OCI-LY7 (cell line): Measurements from ENCODE around the gene SRCAP. TPM values are rescaled to one million over a fixed set of nuclear protein-coding genes. Genes with fewer than 3 reads are reported as not detected.

ENCODE experiments used
- BruUV-seq: library from RNA; stranded (reverse); fragments of 400-500 nt; replicated peaks from 2 replicates; lab custom pipeline; 2021; lab: Mats Ljungman, UMichigan
- CTCF ChIA-PET: fragments of 300-600 bp; sonication (Branson Sonifier 250); formaldehyde crosslinking; loops from one replicate; lab custom pipeline; 2022; ENCODE audit warnings: antibody characterized with exemption; ENCODE audit not compliant: unreplicated experiment; lab: Charles Lee
- POLR2A ChIA-PET: fragments of 300-600 bp; sonication (Branson Sonifier 250); formaldehyde crosslinking; loops from one replicate; lab custom pipeline; 2022; ENCODE audit warnings: antibody characterized with exemption; lab: Charles Lee
- DNase-seq: peaks from one replicate; pipeline ENCODE4 v3.0.0-alpha.2; 2015; ENCODE audit warnings: low spot score
- H2AFZ ChIP-seq: fragments of 200-600 bp; sonication (generic), shearing (Covaris generic); 2 replicates; pipeline ENCODE4 v1.6.1; 2014; ENCODE audit warnings: mild to moderate bottlenecking, antibody characterized with exemption, low read length, moderate library complexity
- H3K27ac ChIP-seq: fragments of 200-600 bp; sonication (generic); 2 replicates; pipeline ENCODE4 v1.5.1; 2014; ENCODE audit warnings: mixed run types, low read depth, mild to moderate bottlenecking, moderate library complexity, low read length, inconsistent platforms; ENCODE audit not compliant: poor library complexity, severe bottlenecking
- H3K36me3 ChIP-seq: fragments of 200-600 bp; sonication (generic); 2 replicates; pipeline ENCODE4 v1.6.1; 2014; ENCODE audit warnings: mild to moderate bottlenecking, antibody characterized with exemption, low read length, moderate library complexity, mixed read lengths; ENCODE audit not compliant: insufficient read depth
- H3K4me1 ChIP-seq: fragments of 200-600 bp; sonication (generic); 2 replicates; pipeline ENCODE4 v1.5.1; 2014; ENCODE audit warnings: mild to moderate bottlenecking, low read length; ENCODE audit not compliant: insufficient read depth, poor library complexity, severe bottlenecking
- H3K4me2 ChIP-seq: fragments of 200-600 bp; sonication (generic); 2 replicates; pipeline ENCODE4 v1.6.1; 2014; ENCODE audit warnings: mild to moderate bottlenecking, low read length
- H3K4me3 ChIP-seq: fragments of 200-600 bp; sonication (generic); 2 replicates; pipeline ENCODE4 v1.5.1; 2014; ENCODE audit warnings: mild to moderate bottlenecking, low read depth, low read length; ENCODE audit not compliant: poor library complexity, severe bottlenecking
- H3K79me2 ChIP-seq: fragments of 200-600 bp; sonication (generic); 2 replicates; pipeline ENCODE4 v1.6.1; 2016; ENCODE audit warnings: low read depth, mild to moderate bottlenecking, low read length, moderate library complexity, mixed read lengths; ENCODE audit not compliant: insufficient read depth
- H3K9me2 ChIP-seq: fragments of 200-600 bp; sonication (generic); 2 replicates; pipeline ENCODE4 v1.6.1; 2016; ENCODE audit warnings: mild to moderate bottlenecking, low read length, mixed read lengths; ENCODE audit not compliant: insufficient read depth
- H3K9me3 ChIP-seq: fragments of 200-600 bp; sonication (generic); 2 replicates; pipeline ENCODE4 v1.6.1; 2014; ENCODE audit warnings: mild to moderate bottlenecking, mixed run types, low read length, mixed read lengths
- H4K20me1 ChIP-seq: fragments of 200-600 bp; sonication (generic); 2 replicates; pipeline ENCODE4 v1.6.1; 2014; ENCODE audit warnings: mild to moderate bottlenecking, antibody characterized with exemption, low read length, moderate library complexity, mixed read lengths; ENCODE audit not compliant: insufficient read depth
- EZH2phosphoT487 ChIP-seq: fragments of 200-600 bp; sonication (generic); IDR thresholded peaks from 2 replicates; pipeline ENCODE4 v1.6.1; 2018; ENCODE audit warnings: low read depth, borderline replicate concordance, mild to moderate bottlenecking, mixed run types, antibody characterized with exemption, low read length, moderate library complexity, mixed read lengths
- intact Hi-C: fragments of 100-400 bp; cut with micrococcal nuclease; formaldehyde crosslinking; loops from one replicate; pipeline ENCODE4 v1.10.0; 2022; ENCODE audit not compliant: unreplicated experiment
- total RNA-seq, 2 experiments: library from RNA; depleted of rRNA in 1 of 2; stranded (reverse); fragments of >200 nt in 1 of 2; shearing (Covaris generic) in 1 of 2; gene quantifications; 2 replicates each; pipeline ENCODE4 v1.2.3, GENCODE V29; 2014 to 2022
- TF ChIP-seq, protein P1 (sequence below): fragments of 200-600 bp; sonication (generic); conservative IDR thresholded peaks from 2 replicates; pipeline ENCODE4 v1.5.1; 2014; ENCODE audit warnings: mild to moderate bottlenecking, antibody characterized with exemption, low read length, moderate library complexity, mixed read lengths

SRCAP gene
- total RNA-seq, 2 experiments from 2014 or later: 41.8 to 93.7 TPM

DNA sequence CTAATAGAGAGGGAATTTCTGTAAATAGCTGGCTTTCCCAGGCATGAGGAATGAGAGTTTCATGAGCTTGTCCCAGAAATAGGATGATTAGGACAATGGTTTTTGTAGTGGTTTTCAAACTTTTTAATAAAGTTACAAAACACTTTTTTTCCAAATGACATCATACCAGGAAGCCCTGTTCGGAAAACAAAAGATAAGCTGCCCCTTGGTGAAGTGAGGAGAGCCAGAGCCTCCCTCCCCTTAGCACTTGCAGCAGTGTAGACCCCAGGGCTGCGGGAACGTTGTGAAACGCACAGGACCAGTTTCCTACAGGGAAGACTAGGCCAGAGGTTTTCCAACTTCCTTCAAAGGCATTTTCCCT, 33.2 kb upstream of the SRCAP start:
- H4K20me1 ChIP-seq: no peaks in the 10 kb centered on the region
- H3K9me2 ChIP-seq: no peaks in the 10 kb centered on the region
- H3K4me2 ChIP-seq: no peak overlapping the region
- H3K9me3 ChIP-seq: no peaks in the 10 kb centered on the region
- H3K27ac ChIP-seq: no peak overlapping the region
- H3K36me3 ChIP-seq: peaks cover 94% of the 10 kb centered on the region
- no peak overlapping the region for H3K4me3 ChIP-seq
- H3K4me1 ChIP-seq: peaks cover 10% of the 10 kb centered on the region
- no peak for TF ChIP-seq EZH2phosphoT487
- TF ChIP-seq, protein P1, sequence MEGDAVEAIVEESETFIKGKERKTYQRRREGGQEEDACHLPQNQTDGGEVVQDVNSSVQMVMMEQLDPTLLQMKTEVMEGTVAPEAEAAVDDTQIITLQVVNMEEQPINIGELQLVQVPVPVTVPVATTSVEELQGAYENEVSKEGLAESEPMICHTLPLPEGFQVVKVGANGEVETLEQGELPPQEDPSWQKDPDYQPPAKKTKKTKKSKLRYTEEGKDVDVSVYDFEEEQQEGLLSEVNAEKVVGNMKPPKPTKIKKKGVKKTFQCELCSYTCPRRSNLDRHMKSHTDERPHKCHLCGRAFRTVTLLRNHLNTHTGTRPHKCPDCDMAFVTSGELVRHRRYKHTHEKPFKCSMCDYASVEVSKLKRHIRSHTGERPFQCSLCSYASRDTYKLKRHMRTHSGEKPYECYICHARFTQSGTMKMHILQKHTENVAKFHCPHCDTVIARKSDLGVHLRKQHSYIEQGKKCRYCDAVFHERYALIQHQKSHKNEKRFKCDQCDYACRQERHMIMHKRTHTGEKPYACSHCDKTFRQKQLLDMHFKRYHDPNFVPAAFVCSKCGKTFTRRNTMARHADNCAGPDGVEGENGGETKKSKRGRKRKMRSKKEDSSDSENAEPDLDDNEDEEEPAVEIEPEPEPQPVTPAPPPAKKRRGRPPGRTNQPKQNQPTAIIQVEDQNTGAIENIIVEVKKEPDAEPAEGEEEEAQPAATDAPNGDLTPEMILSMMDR: no peak
- ChIA-PET POLR2A (no interaction called here), CTCF (no interaction called here)
- peaks cover 14% of the 10 kb centered on the region; the same call in 1 of the 2 replicates for H3K79me2 ChIP-seq
- DNase-seq: no peak
- intact Hi-C loops: no loop called here
- no peak overlapping the region for H2AFZ ChIP-seq
- no TSS peak for BruUV-seq

DNA sequence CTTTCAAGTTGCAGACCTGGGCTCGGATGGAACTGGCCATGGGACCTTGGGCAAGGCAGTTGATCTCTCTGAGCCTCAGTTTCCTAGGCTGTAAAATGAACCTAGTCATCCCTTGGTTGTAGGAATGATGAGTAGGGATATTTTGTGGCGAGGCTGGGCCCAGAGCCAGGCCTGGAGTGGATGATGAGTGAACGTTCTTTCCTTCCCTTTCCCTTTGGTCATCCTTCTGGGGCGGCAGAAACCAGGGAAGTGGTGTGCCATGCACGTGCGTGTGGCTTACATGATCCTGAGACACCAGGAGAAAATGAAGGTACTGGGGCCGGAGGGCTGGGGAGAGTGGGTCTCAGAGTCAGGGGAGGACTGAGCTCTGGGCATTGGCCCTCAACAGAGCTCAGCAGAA, 32.3 kb upstream of the SRCAP start:
- H3K9me2 ChIP-seq: no peaks in the 10 kb centered on the region
- peaks cover 1% of the 10 kb centered on the region for H3K4me1 ChIP-seq
- peaks cover 5% of the 10 kb centered on the region; the same call in 1 of the 2 replicates for H3K79me2 ChIP-seq
- no peak for TF ChIP-seq EZH2phosphoT487
- TF ChIP-seq, protein P1: no peak
- no peak overlapping the region for H3K27ac ChIP-seq
- no peak overlapping the region for H2AFZ ChIP-seq
- no peak for DNase-seq
- peaks cover 89% of the 10 kb centered on the region for H3K36me3 ChIP-seq
- CTCF ChIA-PET: interaction anchor here (0.6 kb wide), 1 partner anchor 36 kb away, joined by 3 read pairs; no protein-coding TSS in a partner anchor
- no peaks in the 10 kb centered on the region for H3K9me3 ChIP-seq
- H3K4me3 ChIP-seq: no peak overlapping the region
- H3K4me2 ChIP-seq: no peak overlapping the region
- no peaks in the 10 kb centered on the region for H4K20me1 ChIP-seq
- POLR2A ChIA-PET: interaction anchor here (0.6 kb wide), 1 partner anchor 23 kb away, joined by 4 read pairs; no protein-coding TSS in a partner anchor
- BruUV-seq: no TSS peak
- intact Hi-C loops: no loop called here

DNA sequence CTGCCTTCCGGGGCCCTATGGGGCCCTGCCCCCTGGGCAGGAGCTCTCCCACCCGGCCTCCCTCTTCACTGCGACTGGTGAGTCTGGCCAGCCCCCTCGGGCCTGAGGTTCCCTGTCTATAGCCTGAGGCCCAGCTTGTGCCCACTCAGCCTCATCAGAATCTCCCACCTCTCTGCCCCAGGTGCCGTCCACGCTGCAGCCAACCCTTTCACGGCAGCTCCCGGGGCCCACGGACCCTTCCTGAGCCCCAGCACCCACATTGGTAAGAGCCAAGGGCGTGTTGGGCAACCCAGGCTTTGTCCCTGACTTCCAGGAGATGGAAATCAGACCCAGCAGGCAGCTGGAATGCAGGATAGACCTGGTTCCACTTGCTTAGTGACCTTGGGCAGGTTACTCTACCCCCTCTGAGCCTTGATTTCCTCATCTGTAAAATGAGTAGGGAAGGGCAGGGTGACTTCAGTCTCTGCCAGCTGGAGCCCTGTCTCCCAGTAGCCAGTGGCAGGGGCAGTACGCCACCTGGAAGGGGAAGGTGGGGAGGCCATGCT, 31.5 kb upstream of the SRCAP start:
- no peak for TF ChIP-seq EZH2phosphoT487
- TF ChIP-seq, protein P1: no peak
- no peaks in the 10 kb centered on the region for H3K79me2 ChIP-seq
- H3K27ac ChIP-seq: no peak overlapping the region
- no peaks in the 10 kb centered on the region for H3K9me3 ChIP-seq
- H4K20me1 ChIP-seq: no peaks in the 10 kb centered on the region
- intact Hi-C loops: no loop called here
- DNase-seq: no peak
- no TSS peak for BruUV-seq
- no peak overlapping the region for H2AFZ ChIP-seq
- H3K4me1 ChIP-seq: no peaks in the 10 kb centered on the region
- ChIA-PET CTCF (interaction anchor here (0.6 kb wide), 1 partner anchor 37 kb away, joined by 3 read pairs; no protein-coding TSS in a partner anchor), POLR2A (interaction anchor here (0.6 kb wide), 1 partner anchor 22 kb away, joined by 4 read pairs; no protein-coding TSS in a partner anchor)
- no peak overlapping the region for H3K4me2 ChIP-seq
- no peaks in the 10 kb centered on the region for H3K9me2 ChIP-seq
- H3K36me3 ChIP-seq: peaks cover 82% of the 10 kb centered on the region
- H3K4me3 ChIP-seq: no peak overlapping the region
